T-helper 22 cell (primary cell): Measurements from ENCODE around the gene RNF13.

Experiments used
- DNase-seq: peaks from one replicate; pipeline ENCODE4 v3.0.0-alpha.2; 2020; ENCODE audit warnings: low read depth

Gene RNF13

GRCh38 chr3:149812606-149813366, at the start of gene RNF13:
Gene RNF13 (plus strand): TSS chr3:149813215. CDS start chr3:149846027, 32,812 bp downstream.
- DNase-seq: peak; percentile 87

- no peak for DNase-seq
Observed at GRCh38 chr3:149763565-149764195, 49.3 kb upstream of the RNF13 start.

GRCh38 chr3:149764302-149764701, 48.7 kb upstream of the RNF13 start:
- no peak for DNase-seq

- no peak for DNase-seq
Observed at GRCh38 chr3:149765762-149766334, 47.2 kb upstream of the RNF13 start.

- DNase-seq: no peak
Observed at GRCh38 chr3:149767720-149768119, 45.3 kb upstream of the RNF13 start.

GRCh38 chr3:149768704-149769103, 44.3 kb upstream of the RNF13 start:
- DNase-seq: no peak

- no peak for DNase-seq
Observed at GRCh38 chr3:149770246-149770645, 42.8 kb upstream of the RNF13 start.

GRCh38 chr3:149771652-149772271, 41.3 kb upstream of the RNF13 start:
- no peak for DNase-seq

GRCh38 chr3:149772861-149773260, 40.2 kb upstream of the RNF13 start:
- DNase-seq: no peak

- DNase-seq: no peak
Observed at GRCh38 chr3:149776170-149776569, 36.8 kb upstream of the RNF13 start.

- no peak for DNase-seq
Observed at GRCh38 chr3:149777414-149778214, 35.4 kb upstream of the RNF13 start.

GRCh38 chr3:149781211-149781610, 31.8 kb upstream of the RNF13 start:
- no peak for DNase-seq

GRCh38 chr3:149781741-149782140, 31.3 kb upstream of the RNF13 start:
- DNase-seq: no peak

- DNase-seq: no peak
Observed at GRCh38 chr3:149783576-149783975, 29.4 kb upstream of the RNF13 start.

- DNase-seq: no peak
Observed at GRCh38 chr3:149784064-149784704, 28.8 kb upstream of the RNF13 start.

GRCh38 chr3:149790268-149790667, 22.7 kb upstream of the RNF13 start:
- DNase-seq: no peak

- DNase-seq: no peak
Observed at GRCh38 chr3:149790698-149791097, 22.3 kb upstream of the RNF13 start.

GRCh38 chr3:149792452-149793270, 20.4 kb upstream of the RNF13 start, which contains the start of gene ANKUB1:
Gene ANKUB1 (minus strand): TSS chr3:149792554. CDS start chr3:149792366, 188 bp downstream.
- no peak for DNase-seq

GRCh38 chr3:149796026-149796425, 17.0 kb upstream of the RNF13 start:
- no peak for DNase-seq

- no peak for DNase-seq
Observed at GRCh38 chr3:149800693-149801092, 12.3 kb upstream of the RNF13 start.

GRCh38 chr3:149801195-149801594, 11.8 kb upstream of the RNF13 start:
- no peak for DNase-seq
